Ecto neural progenitor cell (in vitro differentiated cells): ENCODE measurements around the gene RASGRF1.
A peak's percentile ranks its signal among the peaks of the same experiment; 100 is the strongest.

Source experiments
- DNase-seq: peaks from one replicate; pipeline ENCODE4 v3.0.0-alpha.2; 2018; ENCODE audit warnings: low spot score

RASGRF1 gene

GRCh38 chr15:78951841-78952238 lies 138.7 kb downstream of the RASGRF1 start:
- DNase-seq, result no peak

DNA sequence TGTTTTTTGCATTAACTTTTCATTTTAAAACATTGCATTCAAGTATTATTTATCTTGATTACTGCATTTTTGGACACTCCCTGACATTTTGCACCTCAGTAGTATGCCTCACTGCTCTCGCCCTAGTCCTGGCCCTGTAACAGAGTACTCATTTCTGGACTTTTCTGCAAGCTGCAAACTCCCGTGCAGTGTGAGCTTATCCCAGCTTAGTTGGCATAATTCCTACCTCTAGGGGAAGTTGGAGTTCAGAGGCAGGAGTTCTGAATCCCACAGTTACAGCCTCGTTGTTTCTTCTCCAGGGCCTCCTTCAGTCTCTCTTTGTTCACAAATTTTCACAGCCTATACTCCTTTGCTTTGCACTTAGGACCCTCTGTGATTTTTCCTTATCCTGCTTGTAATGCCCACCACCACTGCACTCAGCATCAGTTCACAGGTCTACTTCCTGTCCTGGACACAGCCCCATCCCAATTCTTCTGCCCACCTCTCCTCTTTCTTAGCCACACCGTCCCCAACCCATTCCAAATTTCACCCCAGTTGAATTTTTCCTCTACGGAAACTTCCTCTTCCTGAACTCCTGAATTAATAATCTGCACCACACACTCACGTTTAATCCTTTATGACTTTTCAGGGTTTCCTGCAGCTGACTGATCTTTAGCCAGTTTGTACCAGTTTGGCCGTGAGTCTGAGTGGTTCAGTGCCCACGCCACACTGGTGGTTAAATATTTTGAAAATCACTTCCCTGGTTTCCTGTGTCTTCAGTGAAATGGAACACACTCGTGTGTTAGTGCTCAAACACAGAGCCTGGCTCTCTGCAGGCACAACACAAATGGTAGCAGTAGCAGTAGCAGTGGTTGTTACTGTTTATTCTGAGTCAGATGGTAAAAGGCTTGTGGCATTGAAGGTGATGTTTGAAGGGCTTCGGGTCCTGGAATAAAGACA lies 139.4 kb downstream of the RASGRF1 start:
- DNase-seq, result no peak

- DNase-seq, result no peak
These were observed 140.2 kb downstream of the RASGRF1 start for GRCh38 chr15:78950343-78950742.

DNA sequence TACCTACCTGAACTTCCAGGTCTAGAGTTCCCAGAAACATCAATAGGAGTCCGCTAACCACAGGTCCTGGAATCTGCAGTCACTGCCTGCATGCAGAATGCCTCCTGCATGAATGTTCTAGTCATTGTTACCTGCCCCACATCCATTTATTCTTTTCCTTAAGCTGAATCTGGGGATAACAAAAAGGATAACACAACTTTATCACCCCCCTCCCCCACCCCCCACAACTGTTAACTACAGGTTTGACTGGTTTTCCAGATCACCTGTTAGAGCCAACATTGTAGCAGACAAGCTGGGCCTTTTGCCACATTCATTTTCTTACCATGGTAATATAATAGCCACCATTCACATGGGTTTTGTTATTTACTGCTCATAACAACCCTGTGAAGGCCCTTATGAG lies 141.1 kb downstream of the RASGRF1 start:
- DNase-seq, result no peak

- DNase-seq, result no peak
These were observed 143.1 kb downstream of the RASGRF1 start for GRCh38 chr15:78947506-78947905.

DNA sequence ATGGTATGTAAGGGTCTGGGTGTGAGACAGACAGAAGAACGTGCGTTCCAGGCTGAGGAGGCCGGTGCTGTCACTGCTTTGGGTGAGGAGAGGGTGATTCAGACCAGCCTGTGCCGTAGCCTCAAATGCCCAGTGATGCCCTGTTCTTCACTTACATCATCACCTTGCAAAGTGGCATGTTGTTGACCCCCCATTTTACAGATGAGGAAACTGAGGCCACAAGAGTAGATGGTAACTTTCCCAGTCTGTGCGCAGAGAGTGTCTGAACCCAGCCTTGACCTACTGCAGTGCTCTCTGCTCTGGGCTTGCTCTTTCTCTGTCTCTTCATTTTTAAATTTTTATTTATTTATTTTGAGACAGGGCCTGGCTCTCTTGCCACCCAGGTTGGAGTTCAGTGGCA lies 144.1 kb downstream of the RASGRF1 start:
- DNase-seq, result no peak

GRCh38 chr15:78944669-78945407 lies 145.7 kb downstream of the RASGRF1 start, which contains the start of gene CTSH:
Gene CTSH (minus strand): TSS chr15:78945046. CDS start chr15:78944981, 65 bp downstream.
- DNase-seq, result peak; percentile 89

- no peak for DNase-seq
These were observed 146.4 kb downstream of the RASGRF1 start for GRCh38 chr15:78944202-78944625.

DNA sequence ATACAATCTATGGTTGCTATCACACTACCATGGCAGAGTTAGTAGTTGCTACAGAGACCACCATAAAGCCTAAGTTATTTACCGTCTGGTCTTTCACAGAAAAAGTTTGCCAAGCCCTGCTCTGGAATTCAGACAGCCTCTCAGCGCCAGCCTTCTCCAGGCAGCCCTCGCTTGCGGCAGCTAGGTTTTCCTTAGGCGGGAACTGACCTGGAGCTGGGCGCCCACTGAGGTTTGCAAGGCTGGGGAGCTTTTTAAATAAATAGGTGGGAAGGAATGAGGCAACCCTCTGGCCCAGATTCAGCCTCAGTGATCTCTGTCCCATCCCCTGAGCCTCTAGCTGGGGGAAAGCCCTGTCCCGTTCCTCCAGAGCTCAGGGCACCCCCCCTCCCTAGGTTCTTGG lies 146.9 kb downstream of the RASGRF1 start:
- DNase-seq, result no peak

- no peak for DNase-seq
These were observed 147.8 kb downstream of the RASGRF1 start for GRCh38 chr15:78942741-78943140.

DNA sequence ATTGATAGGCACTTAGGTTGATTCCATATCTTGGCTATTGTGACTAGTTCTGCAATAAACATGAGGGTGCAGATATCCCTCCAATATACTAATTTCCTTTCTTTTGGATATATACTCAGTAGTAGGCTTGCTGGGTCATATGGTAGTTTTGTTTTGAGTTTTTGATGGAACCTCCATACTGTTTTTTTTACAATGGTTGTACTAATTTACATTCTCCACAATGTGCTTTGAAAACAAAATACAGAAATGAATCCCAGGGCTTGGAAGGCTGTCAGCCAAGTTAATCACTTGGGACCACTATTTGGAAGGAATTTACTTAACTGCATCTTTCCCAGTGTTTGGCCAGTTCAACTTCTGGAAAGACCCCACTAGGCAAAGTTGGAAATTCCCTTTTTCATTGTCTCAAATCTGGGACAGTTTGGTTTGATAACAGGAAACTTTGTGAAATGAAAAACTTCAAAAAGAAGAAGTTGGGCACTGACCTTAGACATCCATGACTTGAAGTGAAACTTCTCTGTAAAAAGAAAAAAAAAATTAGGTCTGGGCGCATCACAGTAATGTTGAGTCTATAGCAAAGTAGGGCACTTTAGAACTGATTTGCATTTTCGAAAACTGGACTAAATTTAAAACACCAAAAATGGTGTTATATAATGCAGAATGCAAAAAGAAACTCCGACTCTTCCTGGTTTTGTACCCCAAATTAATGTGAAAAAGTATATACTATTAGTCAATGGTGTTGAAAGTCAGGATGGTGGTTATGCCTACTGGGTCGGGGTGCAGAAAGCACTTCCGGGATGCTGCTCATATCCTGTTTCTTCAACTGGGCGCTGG lies 151.7 kb downstream of the RASGRF1 start:
- no peak for DNase-seq

GRCh38 chr15:78937132-78937739 lies 153.3 kb downstream of the RASGRF1 start:
- DNase-seq, result no peak

- DNase-seq, result no peak
These were observed 155.9 kb downstream of the RASGRF1 start for GRCh38 chr15:78934655-78935023.

- no peak for DNase-seq
These were observed 156.5 kb downstream of the RASGRF1 start for GRCh38 chr15:78933823-78934654.

GRCh38 chr15:78933187-78933822 lies 157.3 kb downstream of the RASGRF1 start:
- no peak for DNase-seq

DNA sequence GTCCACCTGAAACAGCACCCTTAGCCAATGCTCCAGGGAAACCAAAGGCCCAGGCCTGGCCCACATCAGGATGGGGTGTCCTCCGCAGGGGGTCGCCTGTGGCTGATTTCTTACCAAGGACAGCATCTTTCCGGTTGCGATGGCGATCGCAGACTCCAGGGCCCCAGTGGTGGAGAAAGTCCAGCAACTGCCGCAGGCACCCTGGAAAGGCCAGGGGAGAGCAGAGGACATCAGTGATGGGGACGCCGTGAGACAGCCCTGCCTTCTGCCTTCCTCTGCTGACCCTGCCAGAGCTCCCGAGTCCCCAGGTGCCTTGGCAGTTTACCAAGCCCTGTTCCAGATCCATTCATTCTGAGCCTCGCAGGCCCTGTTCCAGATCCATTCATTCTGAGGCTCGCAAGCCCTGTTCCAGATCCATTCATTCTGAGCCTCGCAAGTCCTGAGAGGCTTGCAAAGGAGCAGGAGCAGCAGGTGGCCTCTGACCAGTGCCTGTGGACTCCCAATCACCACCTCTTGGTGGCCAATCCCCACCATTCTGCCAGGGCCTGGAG lies 158.2 kb downstream of the RASGRF1 start:
- DNase-seq, result no peak

DNA sequence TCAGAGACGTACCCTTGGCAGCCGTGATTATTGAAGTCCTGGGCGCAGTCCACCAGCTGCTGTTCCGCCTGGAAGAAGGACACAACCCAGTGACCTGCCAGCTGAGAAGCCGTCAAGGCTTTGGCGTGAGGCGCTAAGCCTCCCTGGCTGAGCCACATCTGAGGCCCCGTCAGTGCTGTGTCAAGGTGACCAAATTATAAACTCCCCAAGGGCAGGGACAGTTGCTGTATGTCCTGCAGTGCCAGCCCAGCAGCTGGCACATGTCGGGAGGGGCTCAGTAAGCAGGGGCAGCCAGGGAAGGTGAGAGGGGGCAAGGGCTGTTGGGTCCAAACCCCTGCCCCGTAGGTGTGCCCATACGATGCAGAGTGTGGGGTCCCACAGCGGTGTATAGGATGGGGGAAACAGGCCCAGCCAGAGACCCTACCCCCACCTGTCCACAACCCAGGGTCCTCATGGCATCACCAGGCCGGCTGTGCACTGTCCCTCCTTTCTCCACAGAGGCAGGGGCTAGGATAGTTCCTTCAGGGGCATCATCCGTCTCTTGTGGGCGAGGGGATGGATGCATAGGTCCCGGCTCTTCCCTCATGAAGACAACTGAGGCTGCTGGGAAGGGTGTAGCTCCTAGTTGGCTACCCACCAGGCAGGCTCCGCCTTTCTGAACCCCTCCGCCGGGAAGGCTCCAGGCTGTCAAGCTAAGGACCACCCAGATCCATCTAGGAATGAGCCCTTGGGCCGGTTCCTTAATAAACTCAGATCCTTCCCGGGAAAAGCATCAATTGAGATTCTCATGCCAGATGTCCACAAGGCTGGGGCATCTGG lies 158.9 kb downstream of the RASGRF1 start:
- no peak for DNase-seq

DNA sequence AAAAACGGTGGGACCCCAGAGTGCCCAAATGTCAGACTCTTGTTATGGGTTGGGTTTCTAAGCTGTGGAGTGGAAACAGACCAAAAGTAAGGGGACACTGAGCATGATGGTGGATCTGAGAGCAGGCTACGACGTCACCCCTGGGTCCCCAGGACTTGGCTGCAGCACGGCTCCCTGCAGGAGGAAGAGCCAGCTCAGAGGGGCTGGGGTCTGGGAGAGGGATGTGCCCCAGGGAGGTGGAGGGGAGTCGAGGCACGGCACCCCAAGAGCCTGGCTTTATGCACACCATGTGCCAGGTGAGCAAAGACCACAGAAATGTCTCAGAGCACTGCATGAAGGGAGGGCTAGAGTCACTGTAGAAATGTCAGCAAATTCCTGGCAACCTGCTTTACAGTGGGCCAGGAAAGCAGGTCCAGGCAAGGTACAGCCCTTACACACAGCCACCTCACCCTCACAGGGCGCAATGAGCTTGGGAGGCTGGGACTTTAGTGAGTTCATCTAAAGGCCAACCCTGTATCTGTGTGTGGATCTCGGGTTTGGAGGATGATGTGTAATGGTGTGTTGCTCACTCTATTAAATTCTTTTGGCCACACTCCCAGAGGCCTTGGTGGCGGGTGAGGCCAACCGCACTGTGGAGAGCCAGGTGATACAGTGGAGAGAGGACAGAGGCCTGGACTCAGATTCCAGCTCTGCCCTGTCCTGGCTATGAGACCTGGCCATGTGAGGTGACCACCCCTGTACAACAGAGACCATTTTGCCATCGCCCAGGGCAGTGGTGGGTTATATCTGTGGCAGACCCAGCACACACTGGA lies 159.8 kb downstream of the RASGRF1 start:
- DNase-seq, result no peak
